GM19463 (cell line): ENCODE measurements around the gene PRR11.
"Not testable (repeated sequence)": the region's sequence is repeated elsewhere in the genome, so short reads cannot be mapped to it uniquely, and the experiment has no call there.

ENCODE experiments used
- ATAC-seq: cut with Tn5 transposase; IDR thresholded peaks from one replicate; pipeline ENCODE4 v1.9.1; 2021; ENCODE audit warnings: mild to moderate bottlenecking, moderate library complexity; ENCODE audit not compliant: unreplicated experiment

Gene PRR11

DNA sequence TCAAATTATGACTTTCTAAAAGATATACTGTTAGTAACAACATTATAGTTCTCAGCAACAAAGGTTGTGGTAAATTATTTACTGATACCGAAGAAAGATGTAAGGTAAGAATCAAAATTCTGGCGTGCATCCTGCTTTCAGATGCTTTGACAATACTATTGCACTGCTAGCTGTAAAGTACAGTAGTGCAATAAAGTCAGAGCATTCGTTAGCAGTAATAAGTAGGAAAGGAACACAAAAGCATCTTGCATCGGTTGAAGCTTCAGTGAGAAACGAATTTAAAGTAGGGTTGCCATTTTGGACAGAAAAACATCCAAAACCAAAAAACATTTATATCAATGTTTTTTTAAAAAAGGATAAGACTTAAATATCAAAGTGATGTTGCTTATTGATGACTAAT is 4.5 kb upstream of the PRR11 start:
- ATAC-seq = no peak

GRCh38 chr17:59151591-59151990 is 4.0 kb upstream of the PRR11 start:
- no peak for ATAC-seq

DNA sequence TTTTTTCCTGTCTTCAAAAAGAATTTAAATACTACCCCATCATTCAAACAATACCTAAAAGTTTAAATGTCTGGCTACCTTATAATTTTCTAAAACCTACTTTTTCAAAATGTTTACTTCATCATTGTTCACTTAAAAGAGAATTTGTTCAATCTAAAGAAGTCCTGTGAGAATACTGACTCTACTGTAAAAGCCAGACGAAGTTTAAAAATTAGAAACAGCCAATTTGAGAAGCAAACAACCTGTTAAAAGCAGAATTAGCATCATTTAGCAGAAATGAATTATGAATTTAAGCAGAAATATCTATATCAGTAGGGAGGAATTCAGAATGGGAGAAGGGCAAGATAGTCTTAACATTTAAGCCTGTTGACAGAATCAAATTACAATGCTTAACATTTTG is 2.6 kb upstream of the PRR11 start:
- ATAC-seq = no peak

DNA sequence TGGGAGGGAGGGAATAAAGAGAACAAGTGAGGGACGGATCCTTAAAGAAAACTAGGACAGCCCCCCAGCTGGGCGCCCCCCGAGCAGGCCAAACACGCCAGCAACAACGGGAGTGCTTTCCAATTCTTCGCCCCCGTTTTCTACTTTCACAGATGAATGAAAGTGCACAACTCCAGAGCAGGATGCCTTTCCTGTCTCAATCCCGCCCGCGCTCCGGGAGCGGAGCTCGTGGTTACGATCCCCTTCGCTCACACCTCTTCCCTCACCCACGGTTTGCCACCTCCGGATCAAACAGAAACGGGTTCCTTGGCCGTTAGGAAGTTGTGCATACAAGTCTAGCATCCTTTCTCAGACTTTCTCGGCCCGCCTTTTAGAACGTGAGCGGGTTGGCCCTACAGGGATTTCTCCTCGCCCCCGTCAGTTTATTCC is 1.2 kb upstream of the PRR11 start:
- no peak for ATAC-seq

DNA sequence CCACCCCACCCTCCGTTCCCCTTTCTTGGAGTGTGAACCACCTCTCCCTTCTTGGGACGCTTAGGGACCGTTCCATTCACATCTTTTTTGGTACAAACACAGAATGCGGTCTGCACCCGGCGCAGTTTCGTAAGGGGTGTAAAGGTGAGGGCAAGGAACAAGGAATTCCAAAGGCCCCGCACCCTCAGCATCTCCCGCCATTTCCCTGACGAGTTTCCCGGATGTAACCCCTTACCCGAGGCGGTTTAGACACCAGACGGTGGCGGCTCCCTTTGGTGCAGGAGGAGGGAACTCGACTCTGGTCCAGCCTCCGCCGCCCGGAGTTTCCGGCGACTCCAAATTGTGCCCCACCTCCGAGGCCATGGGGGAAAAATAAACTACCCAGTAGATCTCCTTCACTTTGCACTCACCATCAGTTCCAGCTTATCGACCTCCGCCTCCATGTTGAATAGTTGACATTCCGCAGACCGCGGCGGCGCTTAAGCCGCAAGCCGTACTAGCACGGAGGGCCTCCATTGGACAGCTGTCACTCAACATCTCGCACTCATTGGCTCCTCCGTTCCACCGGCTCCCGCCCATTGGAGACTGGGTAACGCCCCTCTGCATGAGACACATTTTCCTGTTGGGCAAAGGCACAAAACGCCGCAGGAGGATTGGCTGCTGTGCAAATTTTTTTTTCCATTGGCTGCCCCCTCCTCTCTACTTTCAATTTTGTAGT is 666 bp upstream of the PRR11 start, which contains the start of gene SKA2:
Gene SKA2, minus strand, starts transcription at position 466 of the 718 bp plus-strand sequence. Its CDS starts 23 bp downstream, at position 443.
- ATAC-seq = peak; percentile 76

DNA sequence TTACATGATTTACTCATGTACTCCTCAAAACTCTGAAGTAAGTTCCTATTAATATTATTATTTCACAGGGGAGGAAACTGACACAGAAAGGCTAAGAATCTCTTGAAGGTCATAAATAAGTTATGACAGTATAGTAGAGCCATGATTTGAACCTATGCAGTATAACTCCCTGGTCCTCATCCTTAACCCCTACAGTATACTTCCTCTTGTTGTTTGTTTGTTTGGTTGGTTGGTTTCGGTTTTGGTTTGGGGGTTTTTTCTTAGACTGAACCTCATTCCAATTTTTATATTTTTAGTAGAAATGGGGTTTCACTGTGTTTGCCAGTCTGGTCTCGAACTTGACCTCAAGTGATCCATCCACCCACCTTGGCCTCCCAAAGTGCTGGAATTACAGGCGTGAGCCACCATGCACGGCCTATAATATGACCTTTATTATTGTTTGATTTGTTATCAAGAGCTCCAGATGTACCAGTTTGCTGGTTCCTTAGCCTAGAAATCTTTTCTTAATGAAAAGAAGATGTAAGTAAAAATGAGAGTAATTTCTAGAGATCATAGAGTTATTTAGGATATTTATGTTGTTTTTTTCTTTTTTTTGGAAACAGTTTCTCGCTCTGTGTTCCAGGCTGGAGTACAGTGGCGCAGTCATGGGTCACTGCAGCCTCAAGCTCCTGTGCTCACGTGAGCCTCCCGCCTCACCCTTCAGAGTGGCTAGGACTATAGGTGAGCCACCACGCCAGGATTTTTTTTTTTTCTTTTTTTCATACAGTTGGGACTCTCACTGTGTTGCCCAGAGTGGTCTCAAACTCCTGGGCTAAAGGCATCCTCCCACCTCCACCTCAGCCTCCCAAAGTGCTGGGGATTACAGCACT is 4.8 kb downstream of the PRR11 start:
- ATAC-seq = no peak

- ATAC-seq = no peak
Observed at GRCh38 chr17:59161477-59161876, 5.9 kb downstream of the PRR11 start.

GRCh38 chr17:59165933-59166342 is 10.4 kb downstream of the PRR11 start:
- ATAC-seq = peak; percentile 67

- no peak for ATAC-seq
Observed at GRCh38 chr17:59167571-59168001, 12.0 kb downstream of the PRR11 start.

DNA sequence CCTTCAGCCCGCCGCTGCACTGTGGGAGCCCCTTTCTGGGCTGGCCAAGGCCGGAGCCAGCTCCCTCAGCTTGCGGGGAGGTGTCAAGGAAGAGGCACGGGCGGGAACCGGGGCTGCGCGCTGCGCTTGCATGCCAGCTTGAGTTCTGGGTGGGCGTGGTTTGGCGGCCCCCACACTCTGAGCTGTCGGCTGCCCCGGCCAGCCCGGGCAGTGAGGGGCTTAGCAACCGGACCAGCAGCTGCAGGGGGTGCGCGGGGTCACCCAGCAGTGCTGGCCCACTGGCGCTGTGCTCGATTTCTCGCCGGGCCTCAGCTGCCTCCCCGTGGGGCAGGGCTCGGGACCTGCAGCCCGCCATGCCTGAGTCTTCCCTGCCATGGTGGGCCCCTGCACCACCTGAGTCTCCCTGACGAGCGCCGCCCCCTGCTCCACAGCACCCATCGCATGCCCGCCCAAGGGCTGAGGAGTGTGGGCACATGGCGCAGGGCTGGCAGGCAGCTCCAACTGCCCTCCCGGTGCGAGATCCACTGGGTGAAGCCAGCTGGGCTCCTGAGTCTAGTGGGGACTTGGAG is 17.0 kb downstream of the PRR11 start:
- no peak for ATAC-seq

GRCh38 chr17:59174671-59175070 is 19.1 kb downstream of the PRR11 start:
- no peak for ATAC-seq

- no peak for ATAC-seq
Observed at GRCh38 chr17:59175076-59175475, 19.5 kb downstream of the PRR11 start.

DNA sequence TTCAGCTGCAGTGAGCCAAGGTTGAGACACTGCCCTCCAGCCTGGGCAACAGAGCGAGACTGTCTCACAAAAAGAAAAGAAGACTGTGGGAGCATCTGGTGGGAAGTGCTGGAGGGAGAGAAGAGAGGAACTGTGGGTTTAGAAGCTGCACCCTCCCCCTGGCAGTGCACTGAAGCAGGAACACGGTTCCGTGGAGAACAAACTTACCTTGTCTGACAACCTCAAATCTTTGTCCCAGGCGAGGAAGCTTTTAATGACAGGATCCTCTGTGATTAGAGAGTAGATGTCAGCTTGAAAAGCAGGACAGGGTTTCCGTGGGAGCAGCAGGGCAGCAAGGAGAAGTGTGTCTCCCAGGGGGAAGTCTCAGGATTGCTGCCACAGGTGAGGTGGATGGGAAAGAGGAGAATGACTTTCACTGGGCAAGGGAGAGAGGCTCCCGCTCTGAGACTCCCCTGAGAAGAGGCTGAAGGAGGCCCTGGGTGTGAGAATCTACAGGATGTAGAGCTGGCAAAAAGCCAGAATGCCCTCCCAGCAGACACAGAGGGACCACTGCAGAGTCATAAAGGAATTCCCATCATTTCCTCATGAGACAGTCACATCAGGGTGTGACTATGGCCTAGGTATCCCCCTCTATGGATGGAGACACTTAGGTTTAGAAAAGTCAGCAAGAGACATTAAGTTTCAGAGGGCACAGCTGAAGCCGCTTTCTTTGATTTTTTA is 22.9 kb downstream of the PRR11 start:
- ATAC-seq = no peak

- ATAC-seq = not testable (repeated sequence)
Observed at GRCh38 chr17:59179601-59180000, 24.1 kb downstream of the PRR11 start.

DNA sequence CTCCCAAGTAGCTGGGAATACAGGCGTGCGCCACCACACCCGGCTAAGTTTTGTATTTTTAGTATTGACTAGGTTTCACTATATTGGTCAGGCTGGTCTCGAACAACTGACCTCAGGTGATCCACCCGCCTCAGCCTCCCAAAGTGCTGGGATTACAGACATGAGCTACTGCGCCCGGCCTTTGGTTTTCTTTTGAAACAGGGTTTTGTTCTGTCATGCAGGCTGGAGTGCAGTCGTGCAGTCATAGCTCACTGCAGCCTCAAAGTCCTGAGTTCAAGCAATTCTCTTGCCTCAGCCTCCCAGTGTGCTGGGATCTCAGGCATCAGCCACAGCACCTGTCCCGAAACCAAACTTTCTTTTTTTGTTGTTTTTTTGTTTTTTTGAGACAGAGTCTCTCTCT is 25.1 kb downstream of the PRR11 start:
- no peak for ATAC-seq

- no peak for ATAC-seq
Observed at GRCh38 chr17:59181481-59181880, 25.9 kb downstream of the PRR11 start.

- no peak for ATAC-seq
Observed at GRCh38 chr17:59185997-59186396, 30.5 kb downstream of the PRR11 start.

GRCh38 chr17:59186850-59187249 is 31.3 kb downstream of the PRR11 start:
- ATAC-seq = no peak

DNA sequence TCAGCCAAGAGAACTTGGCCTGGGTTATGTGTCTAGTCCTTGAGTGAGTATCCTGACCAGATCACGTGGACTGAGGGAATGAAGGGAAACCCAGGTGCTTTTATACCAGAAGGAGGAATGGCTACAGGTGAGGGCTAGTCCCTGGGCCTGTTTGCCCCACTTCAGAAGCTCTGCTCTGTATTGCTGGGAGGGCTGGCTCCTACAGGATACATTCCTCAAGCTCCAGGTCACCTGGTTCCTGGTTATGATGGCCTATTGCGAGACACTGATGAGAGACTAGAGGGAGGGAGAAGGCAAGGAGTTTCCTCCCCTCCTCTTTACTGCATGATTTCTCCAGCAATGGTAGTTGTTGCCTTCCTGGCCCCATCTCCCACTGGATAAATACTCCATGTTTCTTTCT is 35.3 kb downstream of the PRR11 start:
- no peak for ATAC-seq

DNA sequence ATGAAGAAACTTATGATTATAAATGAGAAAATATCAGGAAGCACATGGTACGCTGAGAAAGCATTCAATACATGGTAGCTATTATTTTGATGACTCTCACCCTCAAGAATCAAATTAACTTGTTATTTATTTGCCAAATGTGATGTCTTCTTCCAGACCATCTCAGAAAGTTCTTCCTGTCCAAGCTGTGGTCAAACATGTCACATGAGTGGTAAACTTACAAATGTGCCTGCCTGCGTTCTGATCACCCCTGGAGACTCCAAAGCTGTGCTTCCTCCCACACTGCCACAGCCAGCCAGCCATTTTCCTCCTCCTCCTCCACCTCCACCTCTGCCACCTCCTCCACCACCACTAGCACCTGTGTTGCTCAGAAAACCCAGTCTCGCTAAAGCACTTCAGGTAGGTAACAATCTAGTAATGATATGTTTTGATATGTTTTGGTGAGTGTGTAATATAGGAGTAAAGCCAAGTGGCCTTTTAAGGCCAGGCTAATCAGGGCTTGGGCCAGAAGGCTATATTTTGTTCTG is 37.9 kb downstream of the PRR11 start:
- no peak for ATAC-seq

- ATAC-seq = no peak
Observed at GRCh38 chr17:59199398-59199797, 43.9 kb downstream of the PRR11 start.
